OCI-LY1 (cell line): ENCODE measurements around the gene IMMP2L.
"Not testable (repeated sequence)": the region's sequence is repeated elsewhere in the genome, so short reads cannot be mapped to it uniquely, and the experiment has no call there.

Experiments
- H2AFZ ChIP-seq: fragments of 200-600 bp; sonication (generic), shearing (Covaris generic); 2 replicates; pipeline ENCODE4 v1.6.0; 2014; ENCODE audit warnings: antibody characterized with exemption, mild to moderate bottlenecking, low read length
- H3F3A ChIP-seq: fragments of 200-600 bp; sonication (generic), shearing (Covaris generic); 2 replicates; pipeline ENCODE4 v1.6.0; 2014; ENCODE audit warnings: mild to moderate bottlenecking, antibody characterized with exemption, low read length, moderate library complexity; ENCODE audit not compliant: insufficient read depth
- H3K27ac ChIP-seq: fragments of 200-600 bp; sonication (generic); 2 replicates; pipeline ENCODE4 v1.5.1; 2014; ENCODE audit warnings: low read length, mixed run types, mild to moderate bottlenecking, low read depth; ENCODE audit not compliant: poor library complexity, severe bottlenecking
- H3K27me3 ChIP-seq: fragments of 200-600 bp; sonication (generic); 2 replicates; pipeline ENCODE4 v1.6.0; 2014; ENCODE audit warnings: antibody characterized with exemption, mild to moderate bottlenecking, low read length, moderate library complexity; ENCODE audit not compliant: insufficient read depth
- H3K36me3 ChIP-seq: fragments of 200-600 bp; sonication (generic); 2 replicates; pipeline ENCODE4 v1.6.1; 2014; ENCODE audit warnings: mild to moderate bottlenecking, antibody characterized with exemption, low read length, moderate library complexity, mixed read lengths; ENCODE audit not compliant: insufficient read depth
- H3K4me1 ChIP-seq: fragments of 200-600 bp; sonication (generic); 2 replicates; pipeline ENCODE4 v1.5.1; 2014; ENCODE audit warnings: mild to moderate bottlenecking, low read length, moderate library complexity; ENCODE audit not compliant: insufficient read depth, severe bottlenecking
- H3K4me2 ChIP-seq: fragments of 200-600 bp; sonication (generic), shearing (Covaris generic); 2 replicates; pipeline ENCODE4 v1.6.1; 2014; ENCODE audit warnings: low read length
- H3K4me3 ChIP-seq: fragments of 200-600 bp; sonication (generic); 2 replicates; pipeline ENCODE4 v1.5.1; 2014; ENCODE audit warnings: low read length, low read depth, mild to moderate bottlenecking, mixed read lengths; ENCODE audit not compliant: poor library complexity, severe bottlenecking
- H3K79me2 ChIP-seq: fragments of 200-600 bp; shearing (Covaris generic); 2 replicates; pipeline ENCODE4 v1.6.1; 2016; ENCODE audit warnings: mixed run types, low read length, mixed read lengths; ENCODE audit not compliant: insufficient read depth
- H3K9ac ChIP-seq: fragments of 200-600 bp; sonication (generic), shearing (Covaris generic); 2 replicates; pipeline ENCODE4 v1.6.1; 2014; ENCODE audit warnings: mild to moderate bottlenecking, low read length, mixed read lengths
- H3K9me2 ChIP-seq: fragments of 200-600 bp; sonication (generic), shearing (Covaris generic); 2 replicates; pipeline ENCODE4 v1.6.1; 2014; ENCODE audit warnings: low read depth, mild to moderate bottlenecking, low read length, mixed read lengths
- H3K9me3 ChIP-seq: fragments of 200-600 bp; shearing (Covaris generic); 2 replicates; pipeline ENCODE4 v1.6.1; 2014; ENCODE audit warnings: low read length, mixed read lengths
- H4K20me1 ChIP-seq: fragments of 200-600 bp; sonication (generic), shearing (Covaris generic); 2 replicates; pipeline ENCODE4 v1.6.0; 2016; ENCODE audit warnings: mild to moderate bottlenecking, low read length; ENCODE audit not compliant: insufficient read depth
- CTCF ChIP-seq: fragments of 200-600 bp; sonication (generic), shearing (Covaris generic); IDR thresholded peaks from 2 replicates; pipeline ENCODE4 v1.5.1; 2017; ENCODE audit warnings: mild to moderate bottlenecking, antibody characterized with exemption, low read length, moderate library complexity, mixed read lengths
- EZH2 ChIP-seq: fragments of 200-600 bp; sonication (generic), shearing (Covaris generic); IDR thresholded peaks from 2 replicates; pipeline ENCODE4 v1.8.0; 2017; ENCODE audit warnings: borderline replicate concordance, mixed run types, mild to moderate bottlenecking, antibody characterized with exemption, low read length, moderate library complexity, mixed read lengths

IMMP2L gene

DNA sequence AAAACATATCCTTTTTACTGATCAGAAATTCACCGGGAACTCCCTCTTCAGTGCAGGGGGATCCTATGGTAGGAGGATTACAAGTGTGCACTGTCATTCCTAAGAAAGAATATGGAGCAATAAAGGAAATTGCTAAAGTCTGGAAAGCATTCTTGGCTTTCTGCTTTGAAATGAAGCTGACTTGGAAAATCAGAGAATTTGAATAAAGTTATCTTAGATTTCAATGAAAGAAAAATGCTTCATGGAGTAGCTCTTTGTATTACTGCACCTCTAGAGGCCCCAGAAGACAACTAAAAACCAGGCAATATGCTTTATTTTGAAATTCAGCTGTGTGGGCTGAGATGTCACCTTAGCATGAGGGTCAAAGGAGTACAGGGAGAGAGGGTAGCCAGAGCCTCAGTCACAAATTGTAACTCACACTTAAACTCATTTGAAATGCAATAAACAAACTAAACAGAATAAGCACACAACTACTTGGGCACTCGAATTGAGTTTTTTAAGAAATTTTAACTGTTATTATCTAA is 102.5 kb downstream of the IMMP2L start:
- H3F3A ChIP-seq: no peaks in the 10 kb centered on the region

GRCh38 chr7:111459065-111459756 is 103.1 kb downstream of the IMMP2L start:
- H3K4me1 ChIP-seq: no peaks in the 10 kb centered on the region
- no peaks in the 10 kb centered on the region for H3F3A ChIP-seq
- H3K9me2 ChIP-seq: 0 out of 2 replicates have a peak, but pooled peaks cover 2% of the 10 kb centered on the region
- H3K27me3 ChIP-seq: no peaks in the 10 kb centered on the region
- H3K36me3 ChIP-seq: no peaks in the 10 kb centered on the region
- H3K4me3 ChIP-seq: no peak overlapping the region
- TF ChIP-seq CTCF (no peak), EZH2 (no peak)
- no peaks in the 10 kb centered on the region for H3K9me3 ChIP-seq
- H2AFZ ChIP-seq: no peak overlapping the region
- no peak overlapping the region for H3K9ac ChIP-seq
- no peak overlapping the region for H3K4me2 ChIP-seq
- no peak overlapping the region for H3K27ac ChIP-seq
- no peaks in the 10 kb centered on the region for H4K20me1 ChIP-seq
- H3K79me2 ChIP-seq: no peaks in the 10 kb centered on the region

More for the DNA sequence above, 102.5 kb downstream of the IMMP2L start:
- Histone ChIP-seq H2AFZ (no peak overlapping the region), H3K4me1 (no peaks in the 10 kb centered on the region), H3K9me2 (no peaks in the 10 kb centered on the region), H3K79me2 (no peaks in the 10 kb centered on the region), H3K27ac (no peak overlapping the region), H3K9ac (no peak overlapping the region), H3K27me3 (no peaks in the 10 kb centered on the region), H3K36me3 (no peaks in the 10 kb centered on the region), H3K9me3 (no peaks in the 10 kb centered on the region), H4K20me1 (no peaks in the 10 kb centered on the region), H3K4me2 (no peak overlapping the region), H3K4me3 (no peak overlapping the region)
- no peak for TF ChIP-seq EZH2
- TF ChIP-seq CTCF: no peak

DNA sequence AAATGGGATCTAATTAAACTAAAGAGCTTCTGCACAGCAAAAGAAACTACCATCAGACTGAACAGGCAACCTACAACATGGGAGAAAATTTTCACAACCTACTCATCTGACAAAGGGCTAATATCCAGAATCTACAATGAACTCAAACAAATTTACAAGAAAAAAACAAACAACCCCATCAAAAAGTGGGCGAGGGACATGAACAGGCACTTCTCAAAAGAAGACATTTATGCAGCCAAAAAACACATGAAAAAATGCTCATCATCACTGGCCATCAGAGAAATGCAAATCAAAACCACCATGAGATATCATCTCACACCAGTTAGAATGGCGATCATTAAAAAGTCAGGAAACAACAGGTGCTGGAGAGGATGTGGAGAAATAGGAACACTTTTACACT is 111.6 kb downstream of the IMMP2L start:
- not testable (repeated sequence) for H4K20me1 ChIP-seq, H3K79me2 ChIP-seq, H3K27me3 ChIP-seq, H3K4me1 ChIP-seq, H3K36me3 ChIP-seq, H2AFZ ChIP-seq, H3F3A ChIP-seq, H3K27ac ChIP-seq, H3K9me3 ChIP-seq, H3K4me2 ChIP-seq, H3K9ac ChIP-seq, H3K9me2 ChIP-seq, H3K4me3 ChIP-seq

GRCh38 chr7:111447502-111447901 is 114.8 kb downstream of the IMMP2L start:
- H3K9me3 ChIP-seq, H3K79me2 ChIP-seq, H2AFZ ChIP-seq, H3K27me3 ChIP-seq, H3K9ac ChIP-seq, H3K27ac ChIP-seq, H3K4me2 ChIP-seq, H3K36me3 ChIP-seq, H3F3A ChIP-seq, H4K20me1 ChIP-seq, H3K4me1 ChIP-seq, H3K9me2 ChIP-seq, H3K4me3 ChIP-seq: not testable (repeated sequence)
